ENCODE measurements around the gene VAV3.
A peak's percentile ranks its signal among the peaks of the same experiment; 100 is the strongest.
"Not testable (repeated sequence)": the region's sequence is repeated elsewhere in the genome, so short reads cannot be mapped to it uniquely, and the experiment has no call there.

VAV3 gene

DNA sequence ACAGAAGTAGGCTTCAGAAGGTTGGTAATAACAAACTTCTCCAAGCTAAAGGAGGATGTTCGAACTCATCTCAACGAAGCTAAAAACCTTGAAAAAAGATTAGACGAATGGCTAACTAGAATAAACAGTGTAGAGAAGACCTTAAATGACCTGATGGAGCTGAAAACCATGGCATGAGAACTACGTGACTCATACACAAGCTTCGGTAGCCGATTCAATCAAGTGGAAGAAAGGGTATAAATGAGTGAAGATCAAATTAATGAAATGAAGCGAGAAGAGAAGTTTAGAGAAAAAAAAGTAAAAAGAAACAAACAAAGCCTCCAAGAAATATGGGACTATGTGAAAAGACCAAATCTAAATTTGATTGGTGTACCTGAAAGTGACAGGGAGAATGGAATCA, 231.6 kb downstream of the VAV3 start:
- DNase-seq, result not testable (repeated sequence)

DNA sequence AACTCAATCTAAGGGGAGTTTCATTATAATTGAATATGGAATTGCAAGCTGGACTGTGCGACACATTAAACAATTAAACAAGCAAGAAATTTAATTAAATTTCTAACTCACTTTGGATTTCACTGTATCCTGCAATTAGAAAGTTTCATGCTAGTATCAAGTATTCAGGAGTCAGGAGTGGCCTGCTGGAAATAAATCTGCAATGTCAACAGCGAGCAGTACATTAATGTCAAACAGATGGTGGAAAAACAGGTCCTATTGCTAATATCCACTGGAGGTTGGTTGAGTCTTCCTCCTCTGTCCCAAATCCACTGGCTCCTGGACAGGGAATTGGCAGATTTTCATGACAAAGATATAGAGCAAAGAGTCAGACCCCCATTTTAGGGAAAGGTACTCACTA, 237.1 kb downstream of the VAV3 start:
- DNase-seq, result no peak

DNA sequence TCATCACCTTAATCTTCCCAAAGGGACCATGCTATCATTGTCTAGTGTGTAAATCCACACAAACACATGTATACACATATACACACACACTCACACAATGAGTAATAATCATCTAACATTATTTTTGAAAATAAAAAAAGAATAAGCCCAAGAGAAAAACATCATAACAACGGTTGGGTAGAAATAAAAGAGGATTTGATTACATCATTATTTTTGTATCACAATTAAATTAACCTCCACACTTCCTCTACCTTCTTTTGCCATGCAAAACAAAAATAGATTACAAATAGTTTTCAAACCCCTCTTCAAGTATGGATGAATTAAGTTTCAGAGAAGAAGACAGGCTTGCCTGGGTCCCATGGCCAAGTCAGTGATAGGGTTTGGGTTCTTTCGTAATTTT, 238.1 kb downstream of the VAV3 start:
- no peak for DNase-seq

DNA sequence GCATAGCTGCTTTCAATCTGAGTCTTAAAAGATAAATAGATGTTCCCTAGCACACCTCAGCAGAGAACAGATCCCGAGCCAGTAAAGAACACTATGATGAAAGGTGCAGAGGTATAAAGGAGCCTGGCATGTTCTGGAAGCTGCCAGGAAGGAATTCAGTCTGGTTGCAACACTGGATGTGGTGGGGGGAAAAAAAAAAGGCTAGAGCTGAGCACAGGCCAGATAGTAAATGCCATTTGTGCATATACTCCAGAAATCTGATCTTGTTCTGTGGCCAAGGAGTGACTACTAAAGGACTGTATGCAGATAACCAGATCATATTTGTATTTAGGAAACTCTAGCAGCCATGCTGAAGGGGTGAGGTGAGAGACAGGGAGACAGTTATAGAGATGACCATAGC, 240.3 kb downstream of the VAV3 start:
- no peak for DNase-seq

DNA sequence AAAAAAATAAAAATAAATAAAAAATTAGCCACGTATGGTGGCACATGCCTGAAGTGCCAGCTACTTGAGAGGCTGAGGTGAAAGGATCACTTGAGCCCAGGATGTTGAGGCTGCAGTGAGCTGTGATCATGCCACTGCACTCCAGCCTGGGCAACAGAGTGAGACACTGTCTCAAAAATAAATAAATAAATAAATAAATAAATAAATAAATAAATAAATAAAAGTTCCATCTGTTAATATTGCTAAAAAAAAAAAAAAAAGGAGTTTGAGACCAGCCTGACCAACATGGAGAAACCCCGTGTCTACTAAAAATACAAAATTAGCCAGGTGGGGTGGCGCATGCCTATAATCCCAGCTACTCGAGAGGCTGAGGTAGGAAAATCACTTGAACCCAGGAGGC, 244.8 kb downstream of the VAV3 start:
- not testable (repeated sequence) for DNase-seq

DNA sequence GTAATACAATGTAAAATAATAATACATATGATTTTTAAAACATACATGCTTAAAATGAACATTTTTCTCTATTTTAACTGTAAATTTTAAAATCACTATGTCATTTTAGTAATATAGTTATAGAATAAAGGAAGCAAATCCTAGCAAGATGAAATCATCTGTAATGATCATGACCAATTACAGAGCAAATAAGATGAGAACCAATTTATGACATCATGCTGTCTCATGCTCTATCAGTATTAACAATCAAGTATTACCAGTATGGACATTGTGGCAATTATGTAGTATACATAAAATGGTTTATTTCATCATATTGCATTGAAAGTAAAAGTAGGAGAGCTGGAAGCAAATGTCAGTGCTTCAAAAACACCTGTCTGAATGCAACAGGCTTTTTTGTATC, 255.0 kb downstream of the VAV3 start:
- no peak for DNase-seq

DNA sequence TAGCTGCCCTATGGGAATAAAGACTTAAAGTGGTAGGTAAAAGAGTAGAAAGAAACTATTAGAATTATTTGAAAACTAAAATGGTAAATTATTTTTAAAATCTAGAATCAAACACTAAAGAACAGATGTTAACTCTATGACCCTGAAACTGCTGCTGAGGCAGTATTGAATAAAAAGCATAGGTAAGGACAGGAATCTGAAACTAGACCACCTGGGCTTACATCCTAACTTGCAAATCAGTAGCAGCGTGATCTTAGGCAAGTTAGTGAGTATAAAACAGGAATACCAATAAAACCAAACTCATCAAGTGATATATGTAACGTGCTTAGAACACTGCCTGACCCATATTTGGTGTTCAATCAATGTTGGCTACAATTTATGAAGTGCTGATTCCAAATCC, 257.9 kb downstream of the VAV3 start:
- DNase-seq, result no peak

DNA sequence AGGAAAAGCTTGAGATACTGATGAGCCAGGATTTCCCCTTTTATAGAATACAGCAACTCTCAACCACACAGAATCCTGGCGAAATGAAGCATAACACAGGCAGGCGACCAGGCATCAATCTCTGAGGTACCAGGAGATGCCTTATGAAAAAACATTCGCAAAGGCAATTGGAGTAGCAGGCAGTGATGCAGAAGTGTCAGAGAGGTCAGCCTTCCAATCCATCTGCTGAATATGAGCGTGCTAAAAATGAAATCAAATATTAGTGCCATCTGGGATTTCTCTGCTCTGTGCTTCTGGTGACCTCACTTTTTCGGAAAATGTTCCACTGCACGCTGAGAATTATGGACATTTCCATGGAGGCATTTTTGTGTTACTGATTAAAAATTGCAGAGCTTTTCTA, 258.8 kb downstream of the VAV3 start:
- peak in 2 of 14 donors; percentile 3 to 84 for DNase-seq

DNA sequence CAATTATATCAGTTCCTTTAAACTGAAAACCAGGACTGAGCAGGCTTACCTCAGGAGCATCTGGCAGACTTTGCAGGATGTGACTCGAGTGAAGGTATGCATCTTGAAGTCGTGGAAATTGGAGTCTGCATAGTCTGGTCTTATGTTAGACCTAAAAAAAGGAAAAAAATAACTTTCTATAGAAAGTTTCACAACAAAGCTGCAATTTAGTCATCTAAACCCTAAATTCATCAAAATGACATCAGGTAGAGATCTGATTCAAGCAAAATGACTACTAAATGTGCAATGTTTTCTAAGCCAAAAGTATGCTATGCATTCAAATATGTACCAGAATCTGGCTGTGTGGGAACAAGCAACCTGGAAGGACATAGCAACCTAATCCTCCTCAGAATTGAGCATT, 260.1 kb downstream of the VAV3 start:
- no peak for DNase-seq

DNA sequence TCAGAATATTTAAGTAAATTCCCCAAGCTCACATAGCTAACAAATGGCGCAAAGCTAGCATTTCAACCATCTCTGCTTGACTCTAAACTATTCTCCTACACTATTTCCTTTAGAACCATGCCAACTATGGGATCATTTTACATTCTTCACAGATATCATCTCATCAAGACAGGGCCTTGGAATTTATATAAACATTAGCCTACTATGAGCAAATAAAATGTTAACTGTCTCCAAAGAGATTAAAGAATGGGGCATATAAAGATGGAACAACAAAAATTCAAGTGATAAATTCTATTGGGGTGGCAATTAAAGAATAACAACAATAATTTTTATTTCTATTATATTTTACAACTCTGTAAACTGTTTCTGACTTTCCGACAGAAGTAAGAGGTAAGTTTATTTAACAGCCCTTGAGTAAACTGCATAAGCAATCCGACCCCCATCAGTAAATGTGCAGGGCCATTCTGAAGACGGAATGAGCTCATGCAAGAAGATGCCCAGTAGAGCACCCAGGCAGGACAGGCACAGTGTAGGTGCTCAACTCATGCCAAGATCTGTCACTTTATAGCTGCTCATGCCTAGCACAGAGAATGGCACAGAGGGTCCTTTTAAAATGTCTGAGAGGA, 261.9 kb downstream of the VAV3 start:
- DNase-seq, result no peak

DNA sequence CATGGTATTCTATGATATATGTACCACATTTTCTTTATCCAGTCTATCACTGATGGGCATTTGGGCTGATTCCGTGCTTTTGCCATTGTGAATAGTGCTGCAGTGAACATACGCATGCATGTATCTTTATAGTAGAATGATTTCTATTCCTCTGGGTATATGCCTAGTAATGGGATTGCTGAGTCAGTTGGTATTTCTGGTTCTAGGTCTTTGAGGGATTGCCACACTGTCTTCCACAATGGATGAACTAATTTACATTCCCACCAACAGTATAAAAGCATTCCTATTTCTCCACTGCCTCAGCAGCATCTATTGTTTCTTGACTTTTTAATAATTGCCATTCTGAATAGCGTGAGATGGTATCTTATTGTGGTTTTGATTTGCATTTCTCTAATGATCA, 264.3 kb downstream of the VAV3 start:
- not testable (repeated sequence) for DNase-seq

DNA sequence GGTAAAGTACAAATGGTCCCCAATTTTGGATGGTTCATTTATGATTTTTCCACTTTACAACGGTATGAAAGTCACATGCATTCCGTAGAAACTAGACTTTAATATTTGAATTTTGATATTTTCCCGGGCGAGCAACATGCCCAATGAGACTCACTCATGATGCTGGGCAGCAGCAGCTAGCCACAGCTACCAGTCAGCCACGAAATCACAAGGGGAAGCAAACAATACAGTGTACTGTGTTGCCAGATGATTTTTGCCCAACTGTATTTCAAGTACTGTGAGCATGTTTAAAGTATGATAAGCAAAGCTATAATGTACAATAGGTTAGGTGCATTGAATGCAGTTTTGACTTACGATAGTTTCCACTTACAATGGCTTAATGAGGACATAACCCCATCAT, 266.8 kb downstream of the VAV3 start:
- no peak for DNase-seq

DNA sequence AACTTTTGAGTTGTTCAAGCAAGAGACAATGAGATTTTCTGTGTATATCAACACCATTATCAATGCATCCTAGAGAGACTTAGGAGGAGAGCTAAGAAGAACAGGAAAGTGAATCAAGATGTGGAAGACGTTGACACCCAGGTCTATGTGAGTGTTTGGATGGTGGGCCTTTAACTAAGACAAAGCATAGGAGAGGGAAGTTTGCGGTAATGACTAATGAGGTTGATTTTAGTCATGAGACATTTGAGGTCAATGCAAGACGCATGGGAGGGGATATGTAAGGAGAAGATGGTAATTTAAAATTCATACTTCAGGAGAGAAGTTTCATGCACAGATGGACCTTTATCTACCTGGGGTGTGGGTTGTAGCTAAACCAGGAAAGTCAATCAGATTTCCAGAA, 269.6 kb downstream of the VAV3 start:
- DNase-seq, result no peak

DNA sequence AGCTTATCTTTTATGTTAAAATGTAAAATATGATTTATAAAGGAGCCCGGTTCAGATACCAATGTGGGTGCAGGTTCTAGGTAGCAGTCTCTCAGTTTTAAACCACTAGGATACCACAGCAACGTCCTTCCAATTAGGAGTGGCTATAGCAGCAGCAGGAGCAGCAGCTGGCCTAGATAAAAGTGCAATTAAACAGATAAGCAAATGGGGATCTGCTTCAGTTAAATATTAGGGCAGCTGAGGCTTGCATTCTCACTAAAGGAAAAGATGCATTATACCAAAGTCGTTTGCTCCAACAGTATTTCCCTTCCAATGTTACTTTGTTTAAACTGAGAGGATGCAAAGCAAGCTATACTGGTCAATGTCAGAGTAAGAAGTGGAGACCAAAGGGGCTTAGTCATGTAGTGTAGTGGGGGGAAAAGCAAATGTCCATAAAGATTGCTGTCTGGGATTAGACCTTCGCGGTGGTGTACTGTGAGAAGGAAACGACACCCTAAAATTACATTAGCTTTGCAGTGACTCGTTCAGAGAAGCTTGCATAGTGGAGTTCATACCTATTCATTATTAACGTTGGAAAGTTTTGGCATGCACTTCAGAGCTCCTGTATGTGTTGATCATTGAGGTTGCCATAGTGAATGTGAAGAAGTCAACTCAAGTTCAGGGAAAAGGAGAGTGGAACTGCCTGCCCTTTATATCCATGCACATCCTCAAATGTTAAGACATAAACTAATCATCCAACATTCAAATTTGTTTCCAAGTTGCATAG, 272.2 kb downstream of the VAV3 start:
- DNase-seq, result no peak

DNA sequence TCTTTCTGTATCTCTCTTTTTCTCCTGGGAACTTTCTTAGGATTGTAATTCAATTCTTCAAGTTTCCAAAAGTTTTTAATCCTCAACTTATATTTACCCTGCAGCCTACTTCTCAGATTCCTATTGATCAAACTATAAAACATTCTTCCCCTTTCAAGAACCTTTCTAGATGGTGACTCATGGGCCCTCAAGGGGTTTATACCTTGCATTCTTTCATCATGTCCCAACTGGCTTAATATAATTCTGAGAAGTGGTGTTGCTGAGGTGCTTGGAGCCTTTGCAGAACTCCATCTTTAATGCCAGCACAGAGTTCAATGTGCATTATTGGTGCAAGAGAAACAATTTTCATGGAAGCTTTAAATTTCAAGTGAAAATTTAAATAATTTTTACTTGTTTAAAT, 273.4 kb downstream of the VAV3 start:
- no peak for DNase-seq

DNA sequence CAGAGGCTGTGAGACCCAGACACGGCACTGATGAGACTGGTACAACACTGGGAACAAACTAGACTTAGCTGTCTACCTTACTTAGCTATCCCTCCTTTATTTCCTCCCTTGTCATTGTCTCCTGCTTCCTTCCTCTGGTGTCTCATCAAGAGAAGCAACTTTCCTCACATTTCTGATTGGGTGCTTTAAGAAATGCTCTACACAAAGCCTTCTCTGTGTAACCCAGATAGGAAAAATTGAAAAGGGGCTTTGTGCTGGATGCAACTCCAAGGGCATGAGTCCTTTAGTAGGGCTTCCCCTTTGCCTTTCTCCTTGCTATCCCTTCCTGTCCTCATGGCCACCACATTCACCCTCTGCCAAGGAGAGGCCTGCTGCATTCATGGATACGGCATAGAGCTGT, 274.5 kb downstream of the VAV3 start:
- DNase-seq, result no peak

DNA sequence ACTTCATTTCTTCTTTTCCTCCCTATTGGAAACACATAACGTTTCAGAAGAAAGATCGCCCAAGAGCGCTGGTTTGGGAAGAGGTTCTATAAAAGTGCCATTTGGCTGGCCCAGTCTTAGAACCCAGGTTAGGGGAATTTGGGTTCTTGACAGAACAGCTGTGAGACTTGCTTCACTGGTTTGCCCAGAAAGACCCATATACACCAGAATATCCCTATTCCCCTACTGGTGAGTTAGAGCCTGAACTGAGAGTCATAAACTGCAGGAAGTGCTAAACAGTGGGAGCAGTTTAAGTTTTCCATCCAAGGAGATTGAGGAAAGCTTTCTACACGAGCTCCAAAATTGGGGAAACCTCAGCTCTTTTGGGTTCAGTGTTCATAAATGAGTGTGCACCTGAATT, 275.2 kb downstream of the VAV3 start:
- no peak for DNase-seq

DNA sequence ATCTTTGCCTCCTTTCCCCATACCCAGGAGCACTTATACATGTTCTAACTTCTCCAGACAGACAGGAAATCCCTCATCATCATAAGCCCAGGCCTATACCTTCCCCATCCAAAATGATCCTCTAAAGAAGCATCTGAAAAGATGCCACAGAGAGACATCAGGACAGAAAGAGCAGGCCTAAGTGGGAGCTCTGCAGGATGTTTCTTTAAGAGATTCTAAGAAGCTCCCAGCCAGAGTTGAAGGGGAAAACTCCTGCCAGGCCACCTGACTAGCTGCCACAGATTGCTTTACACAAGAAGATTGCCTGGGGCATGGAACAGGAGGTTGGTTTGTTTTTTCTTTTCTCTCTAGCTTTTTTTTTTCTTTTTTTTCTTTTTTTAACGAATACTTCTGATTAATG, 275.8 kb downstream of the VAV3 start:
- DNase-seq, result no peak

DNA sequence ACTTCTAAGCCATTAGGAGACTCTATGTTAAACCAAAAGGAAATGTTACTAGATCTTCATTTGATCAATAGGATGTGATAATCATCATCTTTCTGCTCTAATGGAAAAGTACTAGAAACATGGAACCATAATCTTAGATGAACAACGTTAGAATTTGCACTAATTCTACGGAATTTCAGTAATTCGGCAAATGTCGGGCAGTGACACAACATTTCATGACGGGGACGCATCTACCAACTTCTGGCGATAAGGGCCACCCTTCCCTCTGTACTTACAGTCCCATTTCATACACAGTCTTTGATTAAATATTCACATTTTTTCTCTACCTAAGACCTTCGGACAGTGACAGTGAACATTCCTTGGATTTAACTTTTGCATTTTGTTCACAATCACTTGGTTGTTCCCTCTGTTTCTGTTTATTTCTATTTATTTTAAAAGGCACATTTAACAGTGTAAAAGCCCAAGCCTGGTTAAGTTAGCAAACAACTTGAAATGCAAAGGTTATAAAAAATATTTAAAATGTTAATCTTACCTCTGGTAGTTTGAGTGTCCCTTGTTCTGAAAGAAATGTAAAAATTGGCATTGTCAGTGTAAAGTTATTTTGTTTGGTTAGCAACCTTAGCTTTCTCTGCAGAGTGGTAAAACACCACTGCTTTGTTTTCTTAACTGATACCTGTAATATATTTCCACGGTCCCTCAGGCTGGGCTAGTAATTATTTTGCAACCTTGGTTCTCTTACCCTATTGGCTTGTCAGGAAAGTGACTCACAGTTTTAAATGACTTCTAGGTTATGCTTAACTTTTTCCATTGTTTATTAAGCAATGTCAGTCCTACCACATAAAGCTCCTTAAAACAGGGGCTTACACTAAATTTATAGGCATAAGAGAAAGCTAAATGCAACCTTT, 276.9 kb downstream of the VAV3 start:
- DNase-seq, result no peak

DNA sequence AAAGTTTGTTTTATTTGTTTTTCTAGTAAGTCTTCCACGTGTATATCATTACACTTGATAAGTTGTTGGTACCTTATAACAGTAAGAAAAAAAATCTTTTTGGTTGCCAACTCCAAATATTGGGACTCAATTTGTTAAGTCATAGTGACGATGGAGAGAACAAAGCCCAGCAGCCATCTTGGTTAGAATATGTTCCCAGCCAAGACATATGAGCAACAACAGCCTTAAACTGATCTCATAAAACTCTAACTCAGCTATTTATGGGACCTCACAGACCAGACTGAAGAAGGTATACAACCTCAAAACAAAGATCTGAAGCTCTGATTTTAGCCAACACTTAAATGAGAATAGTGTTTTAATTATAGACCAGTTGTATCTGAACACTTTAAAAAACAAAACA, 281.3 kb downstream of the VAV3 start:
- DNase-seq, result no peak

DNA sequence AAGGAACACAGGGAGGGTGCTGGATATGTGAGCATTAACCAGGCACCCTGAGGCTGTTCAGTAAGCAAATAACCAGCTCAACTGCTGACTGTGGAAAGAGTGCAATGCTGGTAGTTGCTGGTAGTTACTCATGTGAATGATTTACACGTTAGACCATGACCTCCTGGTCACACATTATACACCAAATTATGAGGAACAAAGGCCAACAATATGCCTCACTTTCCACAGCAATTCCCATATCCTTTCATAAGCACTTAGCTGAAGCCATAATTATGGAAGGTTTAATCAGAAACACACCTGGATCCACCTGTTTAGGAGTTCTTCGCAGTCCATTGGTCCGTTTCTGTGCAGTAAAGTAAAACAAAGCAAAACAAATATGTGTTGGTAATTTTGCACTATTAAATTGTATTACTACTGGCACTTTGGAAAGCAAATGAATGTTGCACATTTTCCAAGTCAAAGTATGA, 281.8 kb downstream of the VAV3 start:
- DNase-seq, result no peak

DNA sequence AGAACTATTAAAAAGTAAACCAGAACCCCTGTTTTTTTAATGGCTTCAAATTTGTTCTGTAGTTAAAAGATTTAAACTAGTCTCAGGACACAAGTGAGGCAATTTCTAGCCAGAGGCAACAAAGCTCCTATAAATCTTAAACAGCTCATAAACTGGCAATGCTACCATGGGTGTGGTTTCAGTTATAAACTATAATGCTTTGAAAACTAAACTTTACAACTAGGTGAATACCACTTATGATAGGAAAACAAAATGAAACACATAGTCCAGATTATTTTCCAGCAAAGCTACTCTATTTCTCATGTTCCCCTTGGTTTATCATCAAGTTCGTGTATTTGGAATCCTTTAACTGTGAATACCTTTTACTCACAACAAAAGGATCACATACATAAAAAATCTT, 282.5 kb downstream of the VAV3 start:
- no peak for DNase-seq

DNA sequence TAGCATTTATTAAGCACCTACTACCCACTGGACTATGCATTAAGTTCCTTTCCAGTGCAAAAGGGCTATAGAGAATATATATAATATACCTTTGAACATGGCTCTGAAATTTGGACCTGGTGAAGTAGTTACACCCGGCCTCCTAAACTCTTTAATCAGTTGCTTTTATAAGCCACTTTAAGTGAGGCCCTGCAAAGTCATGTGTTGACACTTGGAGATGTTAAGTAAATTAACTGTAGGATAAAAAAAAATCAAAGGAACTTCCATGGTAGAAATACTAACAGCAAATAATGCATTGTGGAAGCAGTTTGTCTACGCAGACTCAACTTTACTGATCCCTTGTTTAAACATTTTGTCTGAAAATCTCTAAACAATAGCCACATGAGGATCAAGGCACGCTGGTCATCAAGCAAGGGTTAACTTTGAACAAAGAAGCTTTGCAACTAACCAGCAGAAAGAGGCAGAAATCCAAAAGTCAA, 283.9 kb downstream of the VAV3 start:
- no peak for DNase-seq
